B cell (primary cell): Measurements from ENCODE around the gene STIMATE. TPM values are rescaled to one million over a fixed set of nuclear protein-coding genes. Genes with fewer than 3 reads are reported as not detected.

Source experiments
- ATAC-seq: fragments of 200-7000 bp; cut with Tn5 transposase; one replicate; pipeline ENCODE4 v1.10.0; 2021; ENCODE audit warnings: low read depth, mild to moderate bottlenecking, moderate number of reproducible peaks, moderate library complexity
- CTCF ChIA-PET: fragments of 350-600 bp; sonication (Branson Sonifier 250); formaldehyde crosslinking; loops from one replicate; lab custom pipeline; 2021; ENCODE audit warnings: antibody characterized with exemption, inconsistent platforms; lab: Charles Lee
- POLR2A ChIA-PET: fragments of 350-600 bp; sonication (Branson Sonifier 250); formaldehyde crosslinking; loops from one replicate; lab custom pipeline; 2021; ENCODE audit warnings: antibody characterized with exemption; lab: Charles Lee
- DNase-seq: peaks from one replicate; pipeline ENCODE4 v3.0.0; 2013
- H2AFZ ChIP-seq: 2 replicates; pipeline ENCODE4 v1.6.1; 2012; ENCODE audit warnings: mild to moderate bottlenecking, low read depth, low read length; ENCODE audit not compliant: insufficient read depth, poor library complexity, severe bottlenecking
- H3K27ac ChIP-seq, 2 donors: 1 replicate in 1 of 2; 2 replicates in 1 of 2; pipeline ENCODE4 v1.5.1; 2012 to 2013; ENCODE audit warnings: low read length in 2 of 2, mild to moderate bottlenecking in 2 of 2, moderate library complexity in 1 of 2
- H3K27me3 ChIP-seq, 4 experiments: fragments of 200-600 bp in 1 of 4; sonication (generic) in 1 of 4; replicated peaks in 1 of 4; 1 replicate in 2 of 4; 2 replicates in 2 of 4; pipeline versions ENCODE4 v1.6.1 to v1.7.0; 2013 to 2016; ENCODE audit warnings: low read length in 3 of 4, mild to moderate bottlenecking in 2 of 4, mixed read lengths in 1 of 4, moderate library complexity in 1 of 4; ENCODE audit not compliant: insufficient read depth in 4 of 4, control insufficient read depth in 3 of 4; ENCODE audit errors: control extremely low read depth in 1 of 4
- H3K36me3 ChIP-seq, 2 experiments: replicated peaks in 1 of 2; 1 replicate in 1 of 2; 2 replicates in 1 of 2; pipeline versions ENCODE4 v1.6.1 to v1.7.1; 2013; ENCODE audit warnings: low read length in 1 of 2; ENCODE audit not compliant: insufficient read depth in 2 of 2, control insufficient read depth in 1 of 2; ENCODE audit errors: control extremely low read depth in 1 of 2, extremely low read depth in 1 of 2
- H3K4me1 ChIP-seq, 2 donors: fragments of 200-600 bp in 1 of 2; sonication (generic) in 1 of 2; 1 replicate in 1 of 2; 2 replicates in 1 of 2; pipeline versions ENCODE4 v1.5.1 to v1.6.1; 2013 to 2017; ENCODE audit warnings: low read length in 2 of 2; ENCODE audit not compliant: control insufficient read depth in 2 of 2, insufficient read depth in 2 of 2
- H3K4me2 ChIP-seq: replicated peaks from 2 replicates; pipeline ENCODE3; 2012; ENCODE audit warnings: mild to moderate bottlenecking, low read depth, low read length; ENCODE audit not compliant: poor library complexity, severe bottlenecking
- H3K4me3 ChIP-seq, 5 experiments: fragments of 200-600 bp in 1 of 5; sonication (generic) in 1 of 5; 1 replicate in 3 of 5; 2 replicates in 2 of 5; pipeline versions ENCODE4 v1.5.1 to v1.7.0; 2011 to 2016; ENCODE audit warnings: low read length in 4 of 5, mild to moderate bottlenecking in 4 of 5, low read depth in 2 of 5, control low read depth in 1 of 5, moderate library complexity in 1 of 5; ENCODE audit not compliant: insufficient read depth in 1 of 5; ENCODE audit errors: control extremely low read depth in 1 of 5, extremely low read depth in 1 of 5
- H3K79me2 ChIP-seq: fragments of 200-600 bp; sonication (generic); one replicate; pipeline ENCODE4 v1.6.0; 2016; ENCODE audit warnings: low read length; ENCODE audit not compliant: control insufficient read depth, insufficient read depth
- H3K9ac ChIP-seq: fragments of 200-600 bp; sonication (generic); 2 replicates; pipeline ENCODE4 v1.6.1; 2017; ENCODE audit warnings: mild to moderate bottlenecking, low read length, moderate library complexity
- H3K9me3 ChIP-seq, 3 donors: one replicate each; pipeline versions ENCODE4 v1.6.1 to v1.7.1; 2013; ENCODE audit warnings: low read length in 2 of 3; ENCODE audit not compliant: control insufficient read depth in 2 of 3, insufficient read depth in 1 of 3; ENCODE audit errors: control extremely low read depth in 1 of 3
- H4K20me1 ChIP-seq: 2 replicates; pipeline ENCODE4 v1.6.0; 2012; ENCODE audit warnings: mild to moderate bottlenecking, low read length; ENCODE audit not compliant: insufficient read depth, control insufficient read depth, poor library complexity, severe bottlenecking
- H3K27ac Mint-ChIP-seq: one replicate; pipeline ENCODE4 v1.8.0; 2021; ENCODE audit warnings: mixed read lengths
- H3K27me3 Mint-ChIP-seq: one replicate; pipeline ENCODE4 v1.8.0; 2021; ENCODE audit warnings: mixed read lengths
- H3K4me1 Mint-ChIP-seq: one replicate; pipeline ENCODE4 v1.8.0; 2021; ENCODE audit warnings: mixed read lengths
- H3K4me3 Mint-ChIP-seq: one replicate; pipeline ENCODE4 v1.8.0; 2021; ENCODE audit warnings: mixed read lengths
- H3K9me3 Mint-ChIP-seq: one replicate; pipeline ENCODE4 v1.8.0; 2022; ENCODE audit warnings: mixed read lengths; ENCODE audit not compliant: insufficient read depth
- EZH2 ChIP-seq: IDR thresholded peaks from 2 replicates; pipeline ENCODE4 v1.6.1; 2012; ENCODE audit warnings: borderline replicate concordance, low read depth, mild to moderate bottlenecking, moderate library complexity, low read length; ENCODE audit not compliant: insufficient read depth, poor library complexity, severe bottlenecking
- WGBS: methylation state at CpG from one replicate; pipeline ENCODE4 v1.1.5; 2013; ENCODE audit warnings: missing lambda C conversion rate; ENCODE audit not compliant: insufficient coverage; 5-methylcytosine and 5-hydroxymethylcytosine counted together
- intact Hi-C: fragments of 100-400 bp; cut with micrococcal nuclease; formaldehyde crosslinking; loops from one replicate; pipeline ENCODE4 v1.10.0; 2022
- polyA plus RNA-seq: library from polyadenylated mRNA; depleted of rRNA; stranded (reverse); fragments of >200 nt; gene quantifications from 2 replicates; pipeline ENCODE4 v1.2.3, GENCODE V29; 2012
- total RNA-seq, 2 donors: library from RNA; stranded (reverse); fragments of 120-200 nt in 1 of 2; gene quantifications; 1 replicate in 1 of 2; 2 replicates in 1 of 2; pipeline versions ENCODE4 v1.2.3 to v1.2.4, GENCODE V29; 2013 to 2022
- TF ChIP-seq, protein P1 (sequence below): fragments of 200-600 bp; IDR thresholded peaks from one replicate; pipeline ENCODE4 v1.8.0; 2022; ENCODE audit warnings: antibody characterized with exemption, mild to moderate bottlenecking

STIMATE gene
- total and polyA plus RNA-seq, 2 donors (not counting 1 experiment from before 2014, with no cell fraction given) = 24.6 to 38.4 TPM

DNA sequence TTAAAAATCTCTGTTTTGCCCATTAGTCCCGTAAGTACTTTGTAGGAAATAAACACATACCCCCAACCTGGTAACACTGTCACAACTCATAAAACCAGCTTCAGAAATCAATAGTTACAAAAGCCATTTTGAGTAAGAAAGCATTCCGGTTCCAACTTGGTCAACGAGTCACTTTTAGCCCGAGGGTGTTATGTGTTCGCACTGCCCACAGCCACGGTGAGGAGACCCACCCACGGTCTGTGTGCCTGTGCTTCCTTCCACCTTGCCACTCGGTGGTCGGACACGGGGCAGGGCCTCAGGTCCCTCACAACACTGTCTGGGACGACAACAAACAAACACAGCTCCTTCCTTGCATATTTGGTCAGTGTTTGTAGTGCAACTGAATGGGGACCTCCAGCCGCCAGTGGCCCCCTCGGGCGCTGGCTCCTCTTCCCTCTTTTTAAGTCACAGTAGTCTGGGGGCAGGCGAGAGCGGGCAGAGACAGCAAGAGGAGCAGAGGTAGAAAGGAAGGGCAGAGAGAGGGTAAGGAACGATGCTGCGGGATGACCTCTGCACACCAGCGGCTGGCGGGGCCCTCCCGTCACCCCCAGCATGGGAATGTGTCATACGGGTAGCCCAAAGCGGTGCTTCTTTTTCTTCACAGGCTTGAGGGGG is 57.3 kb downstream of the STIMATE start:
- WGBS = 96% methylated on average over 19 of the region's 23 CpGs
- no peak for ATAC-seq
- no peak for TF ChIP-seq EZH2
- TF ChIP-seq, protein P1, sequence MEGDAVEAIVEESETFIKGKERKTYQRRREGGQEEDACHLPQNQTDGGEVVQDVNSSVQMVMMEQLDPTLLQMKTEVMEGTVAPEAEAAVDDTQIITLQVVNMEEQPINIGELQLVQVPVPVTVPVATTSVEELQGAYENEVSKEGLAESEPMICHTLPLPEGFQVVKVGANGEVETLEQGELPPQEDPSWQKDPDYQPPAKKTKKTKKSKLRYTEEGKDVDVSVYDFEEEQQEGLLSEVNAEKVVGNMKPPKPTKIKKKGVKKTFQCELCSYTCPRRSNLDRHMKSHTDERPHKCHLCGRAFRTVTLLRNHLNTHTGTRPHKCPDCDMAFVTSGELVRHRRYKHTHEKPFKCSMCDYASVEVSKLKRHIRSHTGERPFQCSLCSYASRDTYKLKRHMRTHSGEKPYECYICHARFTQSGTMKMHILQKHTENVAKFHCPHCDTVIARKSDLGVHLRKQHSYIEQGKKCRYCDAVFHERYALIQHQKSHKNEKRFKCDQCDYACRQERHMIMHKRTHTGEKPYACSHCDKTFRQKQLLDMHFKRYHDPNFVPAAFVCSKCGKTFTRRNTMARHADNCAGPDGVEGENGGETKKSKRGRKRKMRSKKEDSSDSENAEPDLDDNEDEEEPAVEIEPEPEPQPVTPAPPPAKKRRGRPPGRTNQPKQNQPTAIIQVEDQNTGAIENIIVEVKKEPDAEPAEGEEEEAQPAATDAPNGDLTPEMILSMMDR = no peak
- H3K36me3 ChIP-seq = peaks cover 0 to 43% of the 10 kb centered on the region in 2 experiments
- CTCF ChIA-PET = no interaction called here
- Mint-ChIP-seq H3K27me3 (no peaks in the 10 kb centered on the region), H3K4me3 (no peak overlapping the region), H3K9me3 (no peaks in the 10 kb centered on the region), H3K4me1 (no peaks in the 10 kb centered on the region), H3K27ac (no peak overlapping the region)
- no peak overlapping the region for H3K4me2 ChIP-seq
- no peak overlapping the region for H2AFZ ChIP-seq
- no peaks in the 10 kb centered on the region for H3K79me2 ChIP-seq
- H3K27ac ChIP-seq = no peak overlapping the region
- H3K27me3 ChIP-seq = no peaks in the 10 kb centered on the region
- H3K9ac ChIP-seq = no peak overlapping the region
- H3K4me3 ChIP-seq = no peak overlapping the region
- intact Hi-C loops = no loop called here
- DNase-seq = no peak
- no peaks in the 10 kb centered on the region for H3K9me3 ChIP-seq
- H4K20me1 ChIP-seq = no peaks in the 10 kb centered on the region
- H3K4me1 ChIP-seq = no peaks in the 10 kb centered on the region
- POLR2A ChIA-PET = no interaction called here

DNA sequence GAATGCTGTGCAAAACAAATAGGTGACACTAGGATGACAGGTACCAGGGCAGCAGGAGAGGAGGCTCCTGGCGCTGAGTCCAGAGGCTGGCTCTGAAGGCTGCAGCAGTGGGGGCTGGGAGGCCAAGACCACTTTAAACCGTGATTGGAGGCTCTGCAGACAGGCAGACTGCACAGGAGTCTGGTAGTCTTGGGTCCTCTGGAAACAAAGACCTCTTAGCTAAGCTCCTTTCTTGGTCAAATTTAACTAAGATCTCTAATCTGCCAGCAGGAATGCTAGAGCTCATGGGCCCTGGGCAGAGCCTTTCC is 58.1 kb downstream of the STIMATE start:
- intact Hi-C loops = no loop called here
- TF ChIP-seq, protein P1 = no peak
- no peak for TF ChIP-seq EZH2
- Mint-ChIP-seq H3K27me3 (no peaks in the 10 kb centered on the region), H3K27ac (no peak overlapping the region), H3K4me3 (no peak overlapping the region), H3K4me1 (no peaks in the 10 kb centered on the region), H3K9me3 (no peaks in the 10 kb centered on the region)
- Histone ChIP-seq H3K4me2 (no peak overlapping the region), H3K4me1 (no peaks in the 10 kb centered on the region), H3K79me2 (no peaks in the 10 kb centered on the region), H4K20me1 (no peaks in the 10 kb centered on the region), H3K27me3 (no peaks in the 10 kb centered on the region), H3K36me3 (peaks cover 0 to 42% of the 10 kb centered on the region in 2 experiments), H3K27ac (no peak overlapping the region), H3K9me3 (no peaks in the 10 kb centered on the region), H2AFZ (no peak overlapping the region), H3K4me3 (no peak overlapping the region), H3K9ac (no peak overlapping the region)
- ATAC-seq = no peak
- CTCF ChIA-PET = interaction anchor here (0.9 to 1.6 kb wide), 2 partner anchors 9 to 11 kb away, joined by 3 to 4 read pairs; no protein-coding TSS in a partner anchor
- POLR2A ChIA-PET = no interaction called here
- WGBS = 93% methylated on average over 2 of the region's 2 CpGs
- DNase-seq = no peak
